NCI-H1436 (cell line): Measurements from ENCODE around the gene NES.

Experiments used
- DNase-seq: peaks from one replicate; lab custom pipeline; 2025; lab: John Stamatoyannopoulos, UW

Gene NES

GRCh38 chr1:156680056-156680455 lies 2.8 kb upstream of the NES start:
- DNase-seq = no peak

- peak; percentile 44 for DNase-seq
Measured at GRCh38 chr1:156677616-156678596, 699 bp upstream of the NES start.

- no peak for DNase-seq
Measured at GRCh38 chr1:156676114-156676819, 940 bp downstream of the NES start.

GRCh38 chr1:156675210-156676113 lies 1.7 kb downstream of the NES start:
- DNase-seq = no peak

GRCh38 chr1:156673387-156674121 lies 3.7 kb downstream of the NES start:
- no peak for DNase-seq

GRCh38 chr1:156671804-156672203 lies 5.4 kb downstream of the NES start:
- no peak for DNase-seq

GRCh38 chr1:156670791-156671190 lies 6.4 kb downstream of the NES start:
- no peak for DNase-seq

GRCh38 chr1:156670359-156670758 lies 6.8 kb downstream of the NES start:
- DNase-seq = no peak

GRCh38 chr1:156669794-156670193 lies 7.4 kb downstream of the NES start:
- no peak for DNase-seq

GRCh38 chr1:156668801-156669637 lies 8.2 kb downstream of the NES start:
- DNase-seq = no peak

GRCh38 chr1:156667968-156668709 lies 9.1 kb downstream of the NES start:
- no peak for DNase-seq

GRCh38 chr1:156667610-156667967 lies 9.6 kb downstream of the NES start:
- DNase-seq = no peak

- DNase-seq = no peak
Measured at GRCh38 chr1:156666862-156667609, 10.2 kb downstream of the NES start.

- no peak for DNase-seq
Measured at GRCh38 chr1:156665539-156665938, 11.7 kb downstream of the NES start.

GRCh38 chr1:156664767-156665411 lies 12.3 kb downstream of the NES start:
- DNase-seq = no peak

GRCh38 chr1:156664046-156664766 lies 13.0 kb downstream of the NES start:
- DNase-seq = no peak

- DNase-seq = no peak
Measured at GRCh38 chr1:156663178-156663577, 14.0 kb downstream of the NES start.

GRCh38 chr1:156662800-156663055 lies 14.5 kb downstream of the NES start:
- DNase-seq = no peak
